GM19035 (cell line): ENCODE results near the gene USP3.

Experiments used
- ATAC-seq: cut with Tn5 transposase; IDR thresholded peaks from one replicate; pipeline ENCODE4 v1.9.1; 2021; ENCODE audit not compliant: unreplicated experiment

USP3 gene

DNA sequence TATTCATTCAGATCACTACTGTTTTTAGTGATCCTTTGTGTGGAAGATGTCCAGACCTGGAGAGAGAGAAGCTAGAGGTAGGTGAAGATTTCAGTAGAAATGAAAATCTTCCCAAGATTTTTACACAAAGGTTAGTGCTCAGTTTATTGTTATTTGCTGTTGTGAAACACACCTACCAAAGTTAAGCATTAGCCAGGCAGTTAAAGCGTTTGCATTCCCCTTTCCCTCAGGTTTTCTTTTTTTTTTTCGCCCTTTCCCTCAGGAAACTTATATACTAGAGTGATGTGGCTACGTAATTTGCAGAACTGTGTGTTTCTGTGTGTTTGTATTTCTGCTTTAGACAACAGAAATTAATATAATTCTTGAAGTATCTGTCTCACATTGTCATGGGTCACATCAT lies 34.5 kb downstream of the USP3 start:
- ATAC-seq = no peak

DNA sequence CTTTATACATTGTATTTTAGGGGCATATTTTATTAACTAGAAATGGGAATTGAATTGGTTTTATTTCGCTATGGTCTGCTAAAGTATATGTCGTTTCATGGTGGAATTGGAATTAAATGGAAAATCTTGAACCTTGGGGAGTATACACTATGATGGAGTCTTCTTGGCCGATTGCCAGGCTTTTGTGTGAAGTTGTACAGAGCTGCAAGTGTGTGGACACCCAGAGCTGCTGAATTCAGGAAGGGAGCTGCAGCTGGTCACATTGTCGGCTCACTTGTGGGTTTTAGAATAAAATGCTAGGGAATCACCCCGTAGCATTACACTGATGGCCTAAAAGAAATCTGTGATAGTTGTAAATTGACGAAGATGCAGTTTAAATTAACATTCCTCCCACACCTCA lies 35.1 kb downstream of the USP3 start:
- no peak for ATAC-seq

DNA sequence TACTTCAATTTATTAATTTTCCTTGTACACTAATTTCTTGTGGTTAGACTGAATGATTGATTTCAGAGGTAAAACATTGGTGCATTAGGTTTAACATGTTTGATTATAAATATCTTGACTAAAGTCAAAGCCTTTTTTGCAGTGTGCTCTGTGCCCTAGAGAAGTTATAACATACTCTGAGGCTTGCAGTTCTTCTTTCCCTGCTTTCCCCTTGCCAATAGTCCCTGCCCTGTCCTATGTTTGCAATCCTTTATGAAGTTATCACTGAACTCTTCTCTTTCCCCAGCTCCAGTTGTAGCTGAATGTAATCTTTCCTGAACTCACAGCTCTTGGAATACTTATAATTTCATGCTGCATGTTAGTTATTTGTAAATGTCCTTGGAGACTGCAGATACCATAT lies 35.6 kb downstream of the USP3 start:
- no peak for ATAC-seq

DNA sequence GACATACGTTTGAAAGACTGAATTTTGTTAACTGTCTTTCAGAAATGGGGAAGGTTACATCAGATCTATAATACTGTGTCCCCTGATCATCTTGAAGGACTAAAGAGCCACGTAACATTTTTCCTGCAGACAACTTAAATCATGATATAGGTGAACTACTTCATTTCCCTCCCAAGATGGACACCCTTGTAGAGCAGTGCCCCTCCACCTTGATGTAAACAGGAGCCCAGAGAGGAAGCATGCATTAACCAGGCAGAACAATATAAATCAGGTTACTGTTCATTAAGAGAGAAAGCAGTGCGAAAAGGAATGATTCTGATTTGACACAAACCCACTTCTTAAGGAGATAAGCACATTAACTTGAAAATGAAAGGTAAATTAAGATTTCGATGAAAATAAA lies 36.1 kb downstream of the USP3 start:
- ATAC-seq = no peak

DNA sequence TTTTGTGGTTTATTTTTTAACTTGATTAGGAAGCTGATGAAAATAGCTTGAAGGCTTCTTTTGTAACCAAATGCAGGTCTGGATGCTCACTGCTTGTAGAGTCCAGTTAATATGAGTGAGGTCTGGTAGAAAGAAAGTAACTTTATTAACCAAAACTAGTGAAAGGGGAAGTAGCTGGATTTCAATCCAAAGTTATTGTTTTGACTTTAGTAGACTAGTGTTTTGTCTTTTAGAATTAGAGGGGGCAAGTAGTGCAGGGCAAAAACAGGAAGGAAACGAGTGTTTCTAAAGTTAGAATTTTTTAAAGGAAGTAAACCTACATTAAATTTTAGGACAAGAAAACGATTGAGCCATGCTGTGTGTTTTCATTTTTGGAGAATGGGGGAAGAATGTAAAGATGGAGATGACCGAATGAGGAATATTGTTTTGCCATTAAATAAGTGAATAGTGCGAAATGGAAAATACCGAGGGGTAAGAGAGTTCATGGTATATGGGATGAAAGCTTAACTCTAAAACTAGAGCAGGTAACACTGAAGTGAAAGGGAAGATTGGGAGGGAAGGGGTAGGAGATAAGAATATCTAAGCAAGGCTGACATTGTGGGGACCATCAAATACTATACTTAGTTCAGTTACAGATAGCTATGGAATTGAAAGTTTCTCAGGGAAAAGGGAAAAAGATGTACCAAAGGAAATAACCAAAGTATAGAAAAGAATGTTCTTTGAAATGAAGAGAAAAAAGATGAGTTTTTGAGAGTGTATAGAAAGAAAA lies 40.0 kb downstream of the USP3 start:
- ATAC-seq = no peak

DNA sequence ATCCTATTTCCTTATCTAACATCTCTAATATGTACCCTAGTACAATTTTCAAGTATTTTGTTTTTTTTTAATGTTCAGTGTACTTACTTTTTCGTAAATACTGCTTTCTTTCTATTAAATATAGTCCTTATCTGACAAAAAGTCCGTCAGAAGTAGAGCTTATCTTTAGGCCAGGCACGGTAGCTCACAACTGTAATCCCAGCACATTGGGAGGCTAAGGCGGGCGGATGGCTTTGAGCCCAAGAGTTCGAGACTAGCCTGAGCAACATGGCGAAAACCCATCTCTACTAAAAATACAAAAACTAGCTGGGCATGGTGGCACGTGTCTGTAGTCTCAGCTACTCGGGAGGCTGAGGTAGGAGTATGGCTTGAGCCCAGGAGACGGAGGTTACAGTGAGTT lies 41.1 kb downstream of the USP3 start:
- no peak for ATAC-seq

DNA sequence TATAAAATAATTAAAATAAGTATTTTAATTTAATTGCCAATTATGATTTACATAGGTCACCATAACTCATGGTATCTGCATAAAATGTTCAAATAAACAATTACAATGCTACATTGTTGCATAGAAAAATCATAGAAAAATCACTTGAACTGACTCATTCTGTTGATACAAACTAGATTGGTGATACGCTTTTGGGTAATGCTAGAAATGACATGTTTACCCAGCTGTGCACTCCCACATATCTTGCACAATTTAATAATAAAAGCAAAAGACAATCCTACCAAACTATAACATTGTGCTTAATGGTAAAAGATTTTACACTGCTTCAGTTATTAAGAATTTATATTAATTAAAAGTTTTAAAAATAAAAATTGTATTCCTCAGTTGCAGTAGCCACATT lies 47.0 kb downstream of the USP3 start:
- ATAC-seq = no peak

DNA sequence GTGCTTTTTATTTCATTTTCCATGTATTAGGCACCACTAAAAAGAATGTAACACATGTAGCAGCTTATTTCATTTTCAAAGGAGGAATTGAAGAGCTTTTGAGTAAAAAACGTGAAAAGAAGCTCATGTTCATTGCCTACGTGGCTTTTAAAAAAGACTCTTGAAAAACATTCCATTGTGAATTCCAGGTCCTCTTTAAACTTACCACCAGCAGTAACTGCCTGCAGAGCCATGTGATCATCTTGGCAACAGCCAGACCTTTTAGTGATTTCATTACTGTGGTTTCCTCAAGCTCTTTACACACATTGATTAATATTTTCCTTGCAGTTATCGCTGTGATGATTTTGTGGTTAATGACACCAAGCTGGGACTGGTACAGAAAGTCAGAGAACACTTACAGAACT lies 49.0 kb downstream of the USP3 start:
- no peak for ATAC-seq

DNA sequence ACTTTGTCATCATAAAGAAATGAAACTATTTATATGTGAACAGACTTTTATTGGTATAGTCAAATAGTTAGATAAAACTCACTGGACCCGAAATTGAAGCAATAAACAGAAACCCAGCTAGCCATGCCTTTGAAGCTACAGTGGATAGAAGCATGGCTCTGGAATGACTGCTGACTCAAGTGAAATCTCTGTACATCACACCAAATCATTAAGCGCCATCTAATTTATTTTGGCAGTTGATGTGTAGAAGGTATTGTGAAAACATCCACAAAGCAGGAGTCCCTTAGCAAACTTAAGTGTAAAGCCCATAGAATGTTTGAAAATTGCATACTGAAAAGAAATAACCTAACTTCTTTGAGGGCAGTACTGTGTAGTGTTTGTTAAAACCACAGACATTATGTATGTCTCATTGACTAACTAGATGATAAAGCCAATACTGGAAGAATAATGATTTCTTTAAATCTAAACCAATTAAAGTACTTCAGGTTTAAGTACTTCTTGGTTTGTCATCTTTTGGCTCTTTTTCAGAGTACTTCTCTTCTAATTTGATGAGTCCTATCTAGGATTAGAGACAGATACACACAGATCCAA lies 50.0 kb downstream of the USP3 start:
- no peak for ATAC-seq

DNA sequence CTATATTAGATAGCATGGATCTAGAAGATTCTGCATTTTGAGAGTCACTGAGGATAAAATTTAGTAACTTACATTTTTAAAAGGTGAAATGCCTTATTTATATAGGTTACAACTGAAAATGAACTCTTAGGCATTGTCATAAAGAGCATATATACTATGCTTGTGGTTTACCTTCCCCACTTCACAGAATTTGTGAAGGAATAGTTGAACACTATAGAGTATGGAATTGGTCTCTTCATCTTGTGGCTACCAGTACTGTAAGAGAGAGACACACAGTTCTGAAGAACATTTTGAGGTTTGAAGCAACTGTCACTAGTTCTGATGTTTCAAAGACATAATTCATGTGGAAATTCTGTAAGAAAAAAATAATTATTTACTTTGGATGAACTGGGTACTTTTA lies 51.1 kb downstream of the USP3 start:
- no peak for ATAC-seq

DNA sequence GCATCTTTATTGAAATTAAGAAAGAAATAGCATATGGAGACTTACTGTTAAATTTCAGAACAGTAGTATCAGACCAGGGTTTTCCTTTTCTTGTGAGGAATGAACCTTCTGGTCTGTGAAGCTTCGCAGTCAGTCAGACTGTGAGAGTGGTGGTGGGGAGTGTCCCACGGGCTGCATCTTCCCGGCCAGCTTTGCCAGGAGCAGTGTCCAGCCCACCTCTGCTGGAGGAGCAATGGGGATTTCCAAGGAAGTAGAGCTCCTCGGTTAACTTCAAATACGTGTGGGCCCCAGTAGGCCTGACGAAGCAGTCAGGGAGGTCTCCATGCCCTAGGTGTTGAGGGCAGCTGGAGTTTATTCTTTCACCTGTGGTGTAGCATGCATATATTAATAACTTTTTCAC lies 51.9 kb downstream of the USP3 start:
- no peak for ATAC-seq

DNA sequence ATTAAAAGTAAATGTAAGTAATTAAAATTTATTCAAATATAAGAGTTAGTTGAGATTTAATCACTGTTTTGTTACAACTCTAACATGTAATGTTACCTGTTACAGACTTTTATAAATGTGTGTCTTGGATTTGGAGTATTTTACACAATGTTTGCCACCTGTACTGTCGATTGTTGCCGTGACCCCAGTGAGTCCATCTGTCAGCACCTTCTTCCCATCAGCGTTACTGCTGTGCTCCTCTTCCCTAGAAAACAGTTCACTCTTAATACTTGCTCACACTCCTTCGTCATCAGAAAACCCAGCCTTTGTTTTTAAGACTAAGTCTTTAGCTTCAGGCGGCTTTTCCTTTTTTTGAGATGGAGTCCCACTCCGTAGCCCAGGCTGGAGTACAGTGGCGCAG lies 52.3 kb downstream of the USP3 start:
- no peak for ATAC-seq

DNA sequence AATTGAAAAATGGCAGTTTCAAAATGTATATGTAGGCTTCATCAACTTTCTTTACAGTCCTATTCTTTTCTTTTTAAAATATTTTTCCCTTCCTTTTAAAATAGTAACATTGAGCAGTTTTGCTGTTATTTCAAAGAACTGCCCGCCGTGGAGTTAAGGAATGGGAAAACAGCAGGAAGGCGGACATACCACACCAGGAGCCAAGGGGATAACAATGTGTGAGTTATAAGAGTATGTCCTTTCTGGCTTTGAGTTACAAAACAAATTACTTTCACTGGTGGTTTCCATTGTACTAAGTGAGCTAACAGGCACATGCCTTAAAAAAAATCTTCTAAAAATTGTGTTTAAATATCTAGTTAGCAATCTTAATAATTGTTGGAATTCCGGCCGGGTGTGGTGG lies 55.4 kb downstream of the USP3 start:
- ATAC-seq = no peak

DNA sequence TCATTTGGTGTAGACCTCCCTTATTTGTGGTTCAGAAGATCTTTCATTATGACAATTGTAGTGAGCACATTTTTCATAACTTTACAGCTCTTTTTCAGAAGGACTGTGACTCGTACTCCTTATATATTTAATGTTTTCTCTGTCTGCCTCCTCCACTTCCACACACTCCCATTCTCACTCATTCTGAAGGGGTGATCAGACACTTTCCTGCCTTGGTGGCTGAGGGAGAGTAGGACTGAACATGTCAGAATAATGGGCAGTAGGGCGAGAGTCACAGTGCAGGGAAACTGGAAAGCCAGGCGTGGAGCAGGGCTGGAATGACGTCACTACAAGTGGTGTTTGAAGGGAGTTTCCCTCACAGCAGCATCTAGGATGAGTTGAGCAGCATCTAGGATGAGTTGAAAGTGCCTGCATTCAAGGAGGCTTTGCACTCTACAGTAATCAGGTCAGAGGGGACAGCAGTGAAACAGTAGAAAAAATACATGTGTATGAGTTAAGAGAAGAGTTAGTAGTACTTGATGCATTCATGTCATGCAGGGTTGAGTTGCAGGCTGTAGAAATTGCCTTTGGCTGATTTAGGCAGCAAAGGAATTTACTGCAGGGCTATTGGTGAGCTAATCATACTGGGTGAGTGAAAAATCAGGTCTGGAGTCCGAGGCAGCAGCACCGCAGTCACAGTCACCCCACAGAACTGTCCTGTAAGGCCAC lies 56.5 kb downstream of the USP3 start:
- no peak for ATAC-seq

DNA sequence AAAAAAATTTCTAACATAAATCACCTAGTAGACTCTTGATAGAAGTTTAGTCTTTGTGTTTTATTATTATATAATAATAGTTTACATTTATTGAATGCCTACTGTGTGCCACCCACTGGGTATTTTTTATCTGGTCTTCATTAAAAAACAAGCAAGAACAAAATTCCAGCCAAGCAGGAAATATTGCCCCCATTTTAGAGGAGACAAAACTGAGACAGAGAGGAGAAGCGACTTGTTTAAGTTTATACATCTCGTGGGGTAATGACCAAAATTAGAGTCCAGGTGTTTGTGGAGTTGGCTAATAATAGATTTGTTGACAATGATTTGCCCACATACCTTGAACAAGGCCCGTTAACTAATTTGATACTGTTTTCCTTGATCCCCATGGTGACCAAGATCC lies 59.7 kb downstream of the USP3 start:
- ATAC-seq = no peak

DNA sequence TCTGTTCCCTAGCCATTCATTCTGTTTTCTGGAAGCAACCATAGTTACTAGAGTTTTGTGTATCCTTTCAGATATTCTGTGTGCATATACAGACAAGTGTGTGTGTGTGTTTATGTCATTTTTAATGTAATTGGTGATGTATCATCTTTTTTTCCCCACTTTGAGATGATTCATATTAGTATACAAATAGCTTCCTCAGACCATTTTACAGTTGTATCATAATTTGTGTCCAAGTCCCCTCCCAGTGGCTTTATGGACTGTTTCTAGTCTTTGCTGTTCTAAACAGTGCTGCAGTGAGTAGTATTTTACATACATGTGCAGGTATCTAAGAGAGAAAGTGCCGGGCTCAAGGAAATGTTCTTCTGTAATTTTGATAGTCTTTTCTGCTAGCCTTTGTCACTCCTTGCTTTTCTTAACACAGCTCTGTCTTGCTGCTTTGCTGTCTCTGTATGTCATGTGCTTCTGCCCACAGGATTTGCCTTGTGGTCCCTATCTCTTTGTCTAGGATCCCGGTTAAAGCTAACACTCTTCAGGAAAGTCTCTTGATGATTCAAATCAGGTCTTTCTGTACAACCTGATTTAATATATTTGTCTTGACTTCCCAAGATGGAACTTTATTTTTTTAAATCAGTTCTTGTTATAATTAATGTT lies 61.3 kb downstream of the USP3 start:
- ATAC-seq = no peak

DNA sequence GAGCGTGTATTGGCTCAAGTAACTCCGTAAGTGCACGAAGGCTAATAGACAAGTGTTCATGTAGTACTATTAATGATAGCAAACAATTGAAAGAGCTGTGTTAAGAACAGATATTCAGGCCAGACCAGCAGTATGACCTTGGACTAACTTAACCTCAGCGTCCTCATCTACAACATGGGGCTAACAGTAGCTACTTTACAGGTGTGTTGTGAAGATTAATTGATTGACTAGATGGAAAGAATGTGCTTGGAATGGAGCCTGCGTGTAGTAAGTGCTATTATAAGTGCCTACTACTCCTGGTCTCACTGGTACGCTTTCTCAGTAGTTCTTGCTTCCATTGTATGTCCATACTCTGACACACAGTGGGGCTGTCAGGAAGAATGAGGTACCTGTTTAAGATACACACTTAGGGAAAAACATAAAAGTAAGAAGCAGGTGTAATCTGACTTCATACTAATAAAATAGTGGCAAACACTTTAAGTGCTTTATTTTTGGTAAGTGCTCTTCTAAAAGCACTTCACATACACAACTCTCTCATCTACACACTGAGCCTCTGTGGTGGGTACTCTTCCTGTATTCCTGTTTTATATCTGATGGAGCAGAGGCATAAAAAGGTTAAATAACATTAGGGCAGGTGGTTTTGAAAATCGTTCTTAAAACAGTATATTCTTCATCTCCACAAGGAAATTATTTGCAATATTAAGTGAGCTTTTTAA lies 68.5 kb downstream of the USP3 start:
- no peak for ATAC-seq

DNA sequence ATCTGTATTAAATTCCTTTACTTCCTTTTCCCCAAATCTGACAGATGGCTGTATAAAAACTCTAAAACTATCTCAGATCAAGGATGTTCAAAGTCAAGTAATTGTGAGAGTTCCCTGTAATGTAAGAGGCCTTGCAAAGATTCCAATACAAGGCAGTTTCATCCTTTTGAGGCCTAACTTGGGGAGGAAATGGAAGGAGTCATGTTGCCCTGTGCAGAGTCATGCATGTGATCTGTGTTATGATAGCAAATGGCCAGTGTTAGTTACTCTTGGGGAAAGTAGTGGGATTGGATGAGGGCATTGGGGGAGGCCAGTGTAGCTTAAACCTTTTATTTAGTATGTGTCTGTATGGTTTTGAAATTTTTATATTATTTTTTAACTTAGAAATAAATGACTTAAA lies 69.1 kb downstream of the USP3 start:
- no peak for ATAC-seq

DNA sequence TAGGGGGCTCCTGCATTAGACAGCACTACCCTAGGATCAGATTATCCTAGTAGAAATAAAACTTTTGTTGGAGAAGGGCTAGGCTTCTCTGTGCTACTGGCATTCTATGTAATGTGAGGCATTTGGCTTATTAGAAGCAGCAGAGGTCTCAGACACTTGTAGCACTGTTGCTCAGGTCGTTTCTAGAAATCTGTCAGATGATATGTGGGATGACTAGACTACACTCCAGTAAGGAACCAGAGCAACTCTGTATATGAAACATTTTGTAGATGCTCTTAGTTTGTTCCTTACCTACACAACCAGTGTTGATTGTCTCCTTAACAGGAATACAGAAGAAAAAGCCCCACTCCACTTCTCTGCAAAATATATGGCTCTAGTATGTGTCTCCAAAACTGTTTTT lies 70.9 kb downstream of the USP3 start:
- ATAC-seq = no peak

DNA sequence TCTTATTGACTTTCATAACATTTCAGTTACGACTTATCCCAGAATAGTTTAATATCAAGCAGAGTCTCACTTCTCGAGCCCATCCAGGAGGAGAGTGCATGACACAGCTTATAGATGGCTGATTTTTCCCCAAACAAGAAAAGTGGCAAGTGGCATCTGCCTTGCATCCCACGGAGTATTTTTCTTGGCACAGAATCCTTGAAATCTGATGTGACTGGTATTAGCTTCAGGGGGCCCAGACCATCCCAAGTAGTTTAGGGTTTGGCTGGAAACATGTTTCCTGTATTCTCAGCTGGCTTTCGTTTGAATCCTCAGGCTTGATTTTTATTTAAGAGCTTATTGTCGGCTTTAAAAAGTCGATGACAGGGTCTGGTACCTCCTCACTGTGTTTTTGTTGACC lies 72.0 kb downstream of the USP3 start:
- no peak for ATAC-seq

DNA sequence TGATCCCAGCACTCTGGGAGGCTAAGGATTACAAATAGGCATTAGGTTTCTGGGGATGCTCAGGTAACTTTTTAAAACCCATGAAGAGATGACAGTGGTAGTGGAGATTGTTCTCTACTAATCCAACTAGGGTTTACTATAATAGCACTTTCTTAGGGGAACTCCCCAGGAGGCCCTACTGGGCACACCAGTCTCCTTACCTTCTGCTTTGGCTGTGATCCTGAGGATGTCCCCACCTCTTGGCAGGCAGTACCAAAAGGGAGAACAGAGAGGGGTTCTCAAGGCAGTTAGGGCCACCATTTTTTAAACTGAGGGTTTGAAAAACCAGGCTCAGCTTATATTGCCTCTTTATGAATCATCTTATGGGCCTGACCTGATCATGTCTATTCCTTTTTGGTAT lies 77.8 kb downstream of the USP3 start:
- no peak for ATAC-seq
